ENCODE measurements around the gene TMEM167A. TPM values are rescaled to one million over a fixed set of nuclear protein-coding genes. Genes with fewer than 3 reads are reported as not detected.

The TMEM167A gene
- total and polyA plus RNA-seq, 2 of the 4 experiments (the other 2 are of a cell fraction): 34.6 to 45.1 TPM

- H3K79me1 ChIP-seq (ENCODE audit: low read depth in 1 of 2, low read length in 2 of 2): peaks cover 0 to 4% of the 10 kb centered on the region in 2 experiments; a peak in 1 of 4 replicates
- DNase-seq (peak; percentile 44), ATAC-seq (ENCODE audit: low read depth) (peak; percentile 40; the same call in 1 of the 2 replicates)
- H2AK5ac ChIP-seq (ENCODE audit: low read depth, low read length): no peak overlapping the region
- H4K20me1 ChIP-seq (ENCODE audit: insufficient read depth, low read length): no peaks in the 10 kb centered on the region
- POLR2A ChIA-PET (ENCODE audit: unreplicated experiment): no interaction called here
- in situ Hi-C loops (cut with MboI; ENCODE audit: low sequenced_read_pairs): no loop called here
- H3K27me3 ChIP-seq (ENCODE audit: control insufficient read depth, insufficient read depth, low read length): no peaks in the 10 kb centered on the region
- no peak overlapping the region for H3K4me3 ChIP-seq (ENCODE audit: insufficient read depth, low read depth, low read length)
- no peak overlapping the region for H3K9ac ChIP-seq (ENCODE audit: low read depth, low read length)
- H2BK5ac ChIP-seq (ENCODE audit: low read depth, low read length, poor library complexity, severe bottlenecking): no peak overlapping the region
- no peak overlapping the region for H2AK9ac ChIP-seq (replicated peaks; ENCODE audit: low read depth, low read length, poor library complexity)
- H3K36me3 ChIP-seq (ENCODE audit: control insufficient read depth, insufficient read depth, low read length): peaks cover 12% of the 10 kb centered on the region
- no peak overlapping the region for H3K14ac ChIP-seq (replicated peaks; ENCODE audit: low read depth, low read length)
- intact Hi-C loops (cut with micrococcal nuclease): no loop called here
- H2BK20ac ChIP-seq (ENCODE audit: low read depth, low read length): no peak overlapping the region
- H3K4me1 ChIP-seq (ENCODE audit: control insufficient read depth, insufficient read depth, low read length): no peaks in the 10 kb centered on the region
- dilution Hi-C loops (cut with HindIII; ENCODE audit: low sequenced_read_pairs, unreplicated experiment): no loop called here
- BruUV-seq (replicated peaks): no TSS peak
- H4K5ac ChIP-seq (ENCODE audit: low read depth, low read length): no peak overlapping the region
- H3K9me1 ChIP-seq (ENCODE audit: insufficient read depth, low read length): no peaks in the 10 kb centered on the region
- CTCF ChIA-PET: interaction anchor here (0.7 kb wide), 1 partner anchor 373 kb away, joined by 3 read pairs; no protein-coding TSS in a partner anchor
- H3K9me3 ChIP-seq (ENCODE audit: control insufficient read depth, insufficient read depth, low read length): no peaks in the 10 kb centered on the region
- H3K56ac ChIP-seq (ENCODE audit: extremely low read depth, insufficient read depth, low read length): no peak overlapping the region
- 100% methylated on average over 1 of the region's 3 CpGs; no CpG with 5 or more reads in 1 of the 2 experiments for WGBS, 2 experiments (ENCODE audit: extremely low coverage in 2 of 2, insufficient read length in 1 of 2)
- H4K8ac ChIP-seq (ENCODE audit: low read depth in 2 of 2, low read length in 2 of 2): no peak overlapping the region
- H3K18ac ChIP-seq (ENCODE audit: low read depth, low read length): no peak overlapping the region
- H2AFZ ChIP-seq (replicated peaks; ENCODE audit: low read length, poor library complexity): no peak overlapping the region
- H2BK120ac ChIP-seq (ENCODE audit: low read depth, low read length): no peak overlapping the region
- no peak overlapping the region for H2BK15ac ChIP-seq (ENCODE audit: low read depth, low read length)
- H3K4me2 ChIP-seq (ENCODE audit: low read depth, low read length): no peak overlapping the region
- TF ChIP-seq RAD21 (IDR thresholded peaks at IDR 0.05; ENCODE audit: low read length): no peak
- no peak for TF ChIP-seq FOS (IDR thresholded peaks at IDR 0.05; ENCODE audit: low read depth, low read length)
- no peak overlapping the region for H3K23ac ChIP-seq (ENCODE audit: low read depth, low read length)
- no peak overlapping the region for H4K91ac ChIP-seq (ENCODE audit: insufficient read depth, low read depth, low read length)
- no peak overlapping the region for H3K27ac ChIP-seq (ENCODE audit: insufficient read depth, low read length)
- no peak overlapping the region for H3K4ac ChIP-seq (ENCODE audit: low read depth, low read length)
These were observed 28.9 kb downstream of the TMEM167A start for GRCh38 chr5:83048277-83048676.

Measured in IMR-90 (cell line).